ENCODE results near the gene GRK4.

The GRK4 gene

GRCh38 chr4:3030566-3031356 is 67.4 kb downstream of the GRK4 start:
- no peaks in the 10 kb centered on the region for H3K4me1 ChIP-seq (ENCODE audit: control insufficient read depth, insufficient read depth, low read length)
- no peaks in the 10 kb centered on the region for H3K36me3 ChIP-seq (ENCODE audit: control insufficient read depth in 2 of 2, insufficient read depth in 1 of 2, low read length in 2 of 2)
- H3K27ac ChIP-seq (ENCODE audit: extremely low read depth, low read depth, low read length) = no peak overlapping the region
- ChIA-PET CTCF (interaction anchor here (0.6 kb wide), 1 partner anchor 57 kb away, joined by 3 read pairs; no protein-coding TSS in a partner anchor), POLR2A (no interaction called here)
- no peaks in the 10 kb centered on the region for H3K9me3 ChIP-seq (ENCODE audit: control insufficient read depth, insufficient read depth, low read depth, low read length)
- no peak overlapping the region for H3K4me3 ChIP-seq (ENCODE audit: low read depth, low read length)
- no peak for TF ChIP-seq ZNF157 (tag by site-specific recombination; IDR thresholded peaks at IDR 0.05)
- TF ChIP-seq ZNF133 (tag by site-specific recombination; IDR thresholded peaks at IDR 0.05) = no peak
- TF ChIP-seq SCRT2 (tag by site-specific recombination; IDR thresholded peaks at IDR 0.05) = no peak
- TF ChIP-seq ZNF10 (tag by site-specific recombination; IDR thresholded peaks at IDR 0.05) = no peak
- TF ChIP-seq ZNF404 (tag by site-specific recombination; IDR thresholded peaks at IDR 0.05) = no peak
- no peak for TF ChIP-seq ZSCAN4 (tag by site-specific recombination; IDR thresholded peaks at IDR 0.05)
- TF ChIP-seq ZNF645 (tag by site-specific recombination; IDR thresholded peaks at IDR 0.05) = no peak
- TF ChIP-seq ZNF529 (tag by site-specific recombination; IDR thresholded peaks at IDR 0.05; ENCODE audit: insufficient replicate concordance) = no peak
- no peak for TF ChIP-seq ZNF292 (tag by site-specific recombination; IDR thresholded peaks at IDR 0.05; ENCODE audit: borderline replicate concordance, low read depth)
- TF ChIP-seq ZBTB21 (tag by site-specific recombination; IDR thresholded peaks at IDR 0.05) = no peak
- TF ChIP-seq WT1 (tag by site-specific recombination; IDR thresholded peaks at IDR 0.05) = no peak
- TF ChIP-seq ZNF202 (tag by site-specific recombination; IDR thresholded peaks at IDR 0.05; ENCODE audit: borderline replicate concordance) = no peak
- TF ChIP-seq, protein P1, sequence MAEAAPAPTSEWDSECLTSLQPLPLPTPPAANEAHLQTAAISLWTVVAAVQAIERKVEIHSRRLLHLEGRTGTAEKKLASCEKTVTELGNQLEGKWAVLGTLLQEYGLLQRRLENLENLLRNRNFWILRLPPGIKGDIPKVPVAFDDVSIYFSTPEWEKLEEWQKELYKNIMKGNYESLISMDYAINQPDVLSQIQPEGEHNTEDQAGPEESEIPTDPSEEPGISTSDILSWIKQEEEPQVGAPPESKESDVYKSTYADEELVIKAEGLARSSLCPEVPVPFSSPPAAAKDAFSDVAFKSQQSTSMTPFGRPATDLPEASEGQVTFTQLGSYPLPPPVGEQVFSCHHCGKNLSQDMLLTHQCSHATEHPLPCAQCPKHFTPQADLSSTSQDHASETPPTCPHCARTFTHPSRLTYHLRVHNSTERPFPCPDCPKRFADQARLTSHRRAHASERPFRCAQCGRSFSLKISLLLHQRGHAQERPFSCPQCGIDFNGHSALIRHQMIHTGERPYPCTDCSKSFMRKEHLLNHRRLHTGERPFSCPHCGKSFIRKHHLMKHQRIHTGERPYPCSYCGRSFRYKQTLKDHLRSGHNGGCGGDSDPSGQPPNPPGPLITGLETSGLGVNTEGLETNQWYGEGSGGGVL (tag by site-specific recombination; IDR thresholded peaks at IDR 0.05) = no peak
- TF ChIP-seq ZNF354C (tag by site-specific recombination; IDR thresholded peaks at IDR 0.05; ENCODE audit: borderline replicate concordance, low read depth) = no peak

GRCh38 chr4:3031357-3032082 is 68.1 kb downstream of the GRK4 start:
- no peak for TF ChIP-seq ZBTB1 (tag by site-specific recombination; IDR thresholded peaks at IDR 0.05)
- no peak for TF ChIP-seq ZNF214 (tag by site-specific recombination; IDR thresholded peaks at IDR 0.05; ENCODE audit: borderline replicate concordance)
- TF ChIP-seq ZBTB17 (tag by site-specific recombination; IDR thresholded peaks at IDR 0.05) = no peak
- TF ChIP-seq ZNF561 (tag by site-specific recombination; IDR thresholded peaks at IDR 0.05; ENCODE audit: borderline replicate concordance) = no peak
- no peak for TF ChIP-seq ZNF416 (tag by site-specific recombination; IDR thresholded peaks at IDR 0.05)
- TF ChIP-seq ZNF580 (tag by site-specific recombination; IDR thresholded peaks at IDR 0.05) = no peak
- TF ChIP-seq GLIS2 (tag by site-specific recombination; IDR thresholded peaks at IDR 0.05) = no peak
- TF ChIP-seq PRDM4 (tag by site-specific recombination; IDR thresholded peaks at IDR 0.05) = no peak
- no peak for TF ChIP-seq ZNF747 (tag by site-specific recombination; IDR thresholded peaks at IDR 0.05)
- no peak for TF ChIP-seq PRDM1 (tag by site-specific recombination; IDR thresholded peaks at IDR 0.05)
- no peak for TF ChIP-seq ELK4 (IDR thresholded peaks at IDR 0.05; ENCODE audit: borderline replicate concordance, low read depth, low read length)
- no peak for TF ChIP-seq ZSCAN30 (tag by site-specific recombination; IDR thresholded peaks at IDR 0.05)
- no peaks in the 10 kb centered on the region for H3K9me3 ChIP-seq (ENCODE audit: control insufficient read depth, insufficient read depth, low read depth, low read length)
- no peaks in the 10 kb centered on the region for H3K36me3 ChIP-seq (ENCODE audit: control insufficient read depth in 2 of 2, insufficient read depth in 1 of 2, low read length in 2 of 2)
- no peaks in the 10 kb centered on the region for H3K4me1 ChIP-seq (ENCODE audit: control insufficient read depth, insufficient read depth, low read length)
- no peak overlapping the region for H3K27ac ChIP-seq (ENCODE audit: extremely low read depth, low read depth, low read length)
- ChIA-PET POLR2A (no interaction called here), CTCF (interaction anchor here (0.6 to 0.9 kb wide), 2 partner anchors 58 to 75 kb away, joined by 3 to 4 read pairs; no protein-coding TSS in a partner anchor)
- H3K4me3 ChIP-seq (ENCODE audit: low read depth, low read length) = no peak overlapping the region

Measured in HEK293 (cell line).